AG09319 (cell line): Measurements from ENCODE around the gene STAM2.

ENCODE experiments used
- DNase-seq: peaks from one replicate; pipeline ENCODE4 v3.0.0-alpha.2; 2010; ENCODE audit warnings: low read depth; ENCODE audit errors: extremely low read depth
- TF ChIP-seq, protein P1 (sequence below): IDR thresholded peaks from 2 replicates; pipeline ENCODE4 v1.5.1; 2011; ENCODE audit warnings: low read depth, mild to moderate bottlenecking, inconsistent platforms, low read length, moderate library complexity

The STAM2 gene

DNA sequence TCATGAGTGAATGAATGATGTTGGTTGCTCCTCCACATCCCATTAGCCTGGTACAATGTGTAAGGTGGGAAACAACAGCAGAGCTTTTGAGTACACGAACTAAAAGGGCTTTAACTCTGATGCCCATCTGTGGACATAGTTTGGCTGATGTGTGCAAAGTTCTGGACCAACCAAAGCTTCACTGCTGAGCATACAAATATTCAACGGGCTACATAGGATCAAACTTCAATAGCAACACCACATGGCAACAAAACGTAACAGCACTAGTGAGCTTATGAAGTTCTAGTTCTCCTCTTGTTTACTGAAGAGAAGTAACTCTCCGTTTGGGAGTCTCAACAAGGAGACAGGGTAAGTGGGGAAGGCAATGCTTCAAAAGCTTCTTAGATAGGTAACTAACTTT lies 20.4 kb downstream of the STAM2 start:
- no peak for DNase-seq
- TF ChIP-seq, protein P1, sequence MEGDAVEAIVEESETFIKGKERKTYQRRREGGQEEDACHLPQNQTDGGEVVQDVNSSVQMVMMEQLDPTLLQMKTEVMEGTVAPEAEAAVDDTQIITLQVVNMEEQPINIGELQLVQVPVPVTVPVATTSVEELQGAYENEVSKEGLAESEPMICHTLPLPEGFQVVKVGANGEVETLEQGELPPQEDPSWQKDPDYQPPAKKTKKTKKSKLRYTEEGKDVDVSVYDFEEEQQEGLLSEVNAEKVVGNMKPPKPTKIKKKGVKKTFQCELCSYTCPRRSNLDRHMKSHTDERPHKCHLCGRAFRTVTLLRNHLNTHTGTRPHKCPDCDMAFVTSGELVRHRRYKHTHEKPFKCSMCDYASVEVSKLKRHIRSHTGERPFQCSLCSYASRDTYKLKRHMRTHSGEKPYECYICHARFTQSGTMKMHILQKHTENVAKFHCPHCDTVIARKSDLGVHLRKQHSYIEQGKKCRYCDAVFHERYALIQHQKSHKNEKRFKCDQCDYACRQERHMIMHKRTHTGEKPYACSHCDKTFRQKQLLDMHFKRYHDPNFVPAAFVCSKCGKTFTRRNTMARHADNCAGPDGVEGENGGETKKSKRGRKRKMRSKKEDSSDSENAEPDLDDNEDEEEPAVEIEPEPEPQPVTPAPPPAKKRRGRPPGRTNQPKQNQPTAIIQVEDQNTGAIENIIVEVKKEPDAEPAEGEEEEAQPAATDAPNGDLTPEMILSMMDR = no peak

DNA sequence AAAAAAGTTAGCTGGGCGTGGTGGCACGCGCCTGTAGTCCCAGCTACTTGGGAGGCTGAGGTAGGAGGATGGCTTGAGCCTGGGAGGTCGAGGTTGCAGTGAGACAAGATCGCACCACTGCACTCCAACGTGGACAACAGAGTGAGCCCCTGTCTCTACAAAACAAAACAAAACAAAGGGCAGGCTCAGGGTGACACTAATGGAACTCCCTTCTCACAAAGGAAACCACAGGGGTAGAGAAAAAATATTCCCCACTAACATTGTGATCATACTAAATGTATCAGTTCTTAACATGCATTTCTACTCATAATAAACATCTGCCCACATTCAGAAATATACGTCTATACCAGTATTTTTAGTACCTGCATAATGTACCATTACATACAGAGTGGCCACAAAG lies 21.1 kb downstream of the STAM2 start:
- DNase-seq = no peak
- TF ChIP-seq, protein P1 = no peak

DNA sequence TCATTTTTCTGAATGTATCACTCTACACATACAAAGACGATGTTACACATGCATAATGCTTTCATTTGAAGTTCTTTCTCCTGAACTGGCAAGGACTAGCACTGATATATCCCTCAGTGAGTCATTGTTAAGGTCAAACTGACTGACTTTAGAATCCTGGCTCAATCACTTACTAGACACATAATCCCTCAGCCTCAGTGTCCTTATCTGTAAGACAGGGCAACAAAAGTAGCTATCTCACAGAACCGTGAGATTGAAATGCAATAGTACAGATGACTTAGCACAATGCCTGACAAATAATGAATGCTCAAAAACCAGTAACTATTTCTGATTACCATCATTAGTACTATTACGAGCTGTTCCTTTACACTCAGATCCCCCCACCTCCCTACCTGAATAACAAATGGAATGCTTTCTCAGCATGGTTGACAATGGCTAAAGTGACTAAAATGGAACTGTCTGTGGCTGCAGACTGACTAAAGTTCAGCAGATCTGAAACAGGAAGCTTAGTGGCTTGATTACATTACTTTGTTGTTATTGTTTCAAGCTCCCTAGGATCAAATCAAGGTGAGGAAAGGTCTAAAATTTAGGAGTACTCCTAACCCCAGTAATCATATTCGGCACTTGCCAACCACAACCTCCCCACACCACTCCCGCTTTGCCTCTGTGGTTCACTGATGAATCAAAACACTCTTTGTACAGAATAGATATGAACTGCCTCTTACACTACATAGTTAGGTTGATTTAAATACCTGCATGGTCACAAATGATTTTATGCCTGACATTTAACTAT lies 40.9 kb downstream of the STAM2 start:
- no peak for DNase-seq
- TF ChIP-seq, protein P1 = no peak

DNA sequence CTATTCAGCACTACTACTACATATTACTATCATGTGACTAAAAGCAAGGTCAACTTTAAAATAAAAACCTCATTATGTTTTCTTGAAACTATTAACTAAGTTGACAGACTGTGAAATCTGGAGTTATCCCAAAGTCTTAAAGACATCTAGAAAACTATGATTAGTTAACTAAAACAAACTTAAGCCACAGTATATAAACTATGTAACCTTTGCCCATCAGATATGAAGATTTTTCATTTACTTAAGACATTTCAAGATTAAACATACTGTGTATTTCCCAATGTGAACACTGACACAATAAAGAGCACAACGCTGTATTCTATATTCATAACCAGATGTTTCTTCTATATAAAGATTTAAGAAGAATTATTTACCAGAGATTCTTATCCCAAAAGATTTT lies 43.3 kb downstream of the STAM2 start:
- DNase-seq = peak; percentile 7
- TF ChIP-seq, protein P1 = no peak

DNA sequence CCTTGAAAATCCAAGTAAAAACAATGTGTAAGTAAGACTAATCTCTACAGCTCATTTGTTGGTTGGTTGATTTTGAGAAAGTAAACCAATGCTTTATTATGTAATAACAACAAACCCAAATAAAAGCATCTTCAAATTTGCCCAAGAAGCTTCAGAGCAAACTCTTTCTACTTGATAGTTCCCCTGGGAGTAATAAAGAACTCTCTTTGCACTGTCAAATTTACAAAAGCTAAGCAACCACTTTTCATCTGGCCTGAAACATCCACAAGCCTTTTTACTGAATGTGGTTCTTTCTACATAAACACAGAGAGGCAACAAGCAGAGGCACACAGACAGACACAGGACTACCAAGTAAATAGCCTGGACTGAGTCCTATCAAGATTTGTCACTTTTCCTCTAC lies 47.9 kb downstream of the STAM2 start:
- TF ChIP-seq, protein P1 = no peak
- no peak for DNase-seq

DNA sequence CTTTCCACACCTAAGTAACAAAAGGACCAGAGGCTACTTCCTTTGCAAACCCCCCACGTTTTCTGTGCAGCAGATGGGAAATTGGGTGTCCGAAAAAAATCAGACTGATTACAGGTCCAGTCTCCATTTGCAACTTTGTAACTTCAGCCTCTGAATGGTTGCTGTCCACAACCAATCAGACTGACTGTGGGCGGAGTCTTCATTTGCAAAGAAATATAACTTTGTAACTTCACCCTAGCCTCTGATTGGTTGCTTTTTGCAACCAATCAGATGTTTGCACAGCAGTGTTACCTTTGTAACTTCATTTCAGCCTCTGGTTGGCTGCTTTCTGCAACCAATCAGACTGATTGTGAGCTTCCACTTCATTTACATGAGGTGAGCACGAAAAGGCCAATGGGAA lies 48.9 kb downstream of the STAM2 start:
- DNase-seq = no peak

DNA sequence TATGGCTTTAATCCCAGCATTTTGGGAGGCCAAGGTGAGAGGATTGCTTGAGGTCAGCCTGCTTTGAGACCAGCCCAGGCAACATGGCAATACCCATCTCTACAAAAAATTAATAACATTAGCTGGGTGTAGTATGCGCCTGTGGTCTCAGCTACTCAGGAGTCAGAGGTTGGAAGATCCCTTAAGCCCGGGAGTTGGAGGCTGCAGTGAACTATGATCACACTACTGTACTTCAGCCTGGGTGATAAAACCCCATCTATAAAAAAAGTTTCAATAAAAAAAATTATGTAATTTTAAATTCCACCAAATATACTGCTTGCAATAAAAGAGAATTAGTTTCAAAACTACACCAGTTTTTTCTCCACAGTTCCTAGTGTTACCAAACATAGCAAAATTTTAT lies 53.4 kb downstream of the STAM2 start:
- DNase-seq = no peak
- TF ChIP-seq, protein P1 = no peak

More for the DNA sequence above, 48.9 kb downstream of the STAM2 start:
- TF ChIP-seq, protein P1 = no peak
